Measurements from ENCODE around the gene ISM2.
"Not testable (repeated sequence)": the region's sequence is repeated elsewhere in the genome, so short reads cannot be mapped to it uniquely, and the experiment has no call there.

ISM2 gene

GRCh38 chr14:77498120-77498979 lies at the start of gene ISM2:
ISM2 (minus strand) TSS chr14:77498816; CDS start chr14:77498793, 23 bp downstream.
- in situ Hi-C loops (cut with MboI; ENCODE audit: low sequenced_read_pairs), result no loop called here

GRCh38 chr14:77547512-77548180 lies 49.0 kb upstream of the ISM2 start:
- in situ Hi-C loops (cut with MboI; ENCODE audit: low sequenced_read_pairs), result no loop called here

GRCh38 chr14:77545171-77545570 lies 46.6 kb upstream of the ISM2 start:
- in situ Hi-C loops (cut with MboI; ENCODE audit: low sequenced_read_pairs), result not testable (repeated sequence)

GRCh38 chr14:77544571-77544970 lies 46.0 kb upstream of the ISM2 start:
- in situ Hi-C loops (cut with MboI; ENCODE audit: low sequenced_read_pairs), result no loop called here

GRCh38 chr14:77543637-77544334 lies 45.2 kb upstream of the ISM2 start:
- in situ Hi-C loops (cut with MboI; ENCODE audit: low sequenced_read_pairs), result no loop called here

GRCh38 chr14:77543240-77543551 lies 44.6 kb upstream of the ISM2 start:
- in situ Hi-C loops (cut with MboI; ENCODE audit: low sequenced_read_pairs), result no loop called here

- in situ Hi-C loops (cut with MboI; ENCODE audit: low sequenced_read_pairs), result no loop called here
These were observed 44.0 kb upstream of the ISM2 start for GRCh38 chr14:77542421-77543239.

GRCh38 chr14:77541905-77542304 lies 43.3 kb upstream of the ISM2 start:
- in situ Hi-C loops (cut with MboI; ENCODE audit: low sequenced_read_pairs), result no loop called here

- in situ Hi-C loops (cut with MboI; ENCODE audit: low sequenced_read_pairs), result not testable (repeated sequence)
These were observed 38.3 kb upstream of the ISM2 start for GRCh38 chr14:77536951-77537350.

- in situ Hi-C loops (cut with MboI; ENCODE audit: low sequenced_read_pairs), result no loop called here
These were observed 32.5 kb upstream of the ISM2 start for GRCh38 chr14:77531071-77531470.

- in situ Hi-C loops (cut with MboI; ENCODE audit: low sequenced_read_pairs), result no loop called here
These were observed 31.3 kb upstream of the ISM2 start for GRCh38 chr14:77529963-77530362.

- in situ Hi-C loops (cut with MboI; ENCODE audit: low sequenced_read_pairs), result no loop called here
These were observed 30.6 kb upstream of the ISM2 start for GRCh38 chr14:77529213-77529612.

GRCh38 chr14:77528701-77529100 lies 30.1 kb upstream of the ISM2 start:
- in situ Hi-C loops (cut with MboI; ENCODE audit: low sequenced_read_pairs), result not testable (repeated sequence)

GRCh38 chr14:77526266-77526665 lies 27.6 kb upstream of the ISM2 start:
- in situ Hi-C loops (cut with MboI; ENCODE audit: low sequenced_read_pairs), result no loop called here

GRCh38 chr14:77524536-77524935 lies 25.9 kb upstream of the ISM2 start:
- in situ Hi-C loops (cut with MboI; ENCODE audit: low sequenced_read_pairs), result no loop called here

GRCh38 chr14:77523109-77523508 lies 24.5 kb upstream of the ISM2 start:
- in situ Hi-C loops (cut with MboI; ENCODE audit: low sequenced_read_pairs), result no loop called here

GRCh38 chr14:77520555-77520954 lies 21.9 kb upstream of the ISM2 start:
- in situ Hi-C loops (cut with MboI; ENCODE audit: low sequenced_read_pairs), result no loop called here

GRCh38 chr14:77516126-77516525 lies 17.5 kb upstream of the ISM2 start:
- in situ Hi-C loops (cut with MboI; ENCODE audit: low sequenced_read_pairs), result no loop called here

- in situ Hi-C loops (cut with MboI; ENCODE audit: low sequenced_read_pairs), result no loop called here
These were observed 13.0 kb upstream of the ISM2 start for GRCh38 chr14:77511486-77512162.

GRCh38 chr14:77509366-77509765 lies 10.8 kb upstream of the ISM2 start:
- in situ Hi-C loops (cut with MboI; ENCODE audit: low sequenced_read_pairs), result no loop called here

Data from HL-60/S4 (cell line).